Measurements from ENCODE around the gene RYR1. TPM values are rescaled to one million over a fixed set of nuclear protein-coding genes. Genes with fewer than 3 reads are reported as not detected.
"Not testable (repeated sequence)": the region's sequence is repeated elsewhere in the genome, so short reads cannot be mapped to it uniquely, and the experiment has no call there.

The RYR1 gene
- total RNA-seq, 1 experiment from 2014 or later: not detected

DNA sequence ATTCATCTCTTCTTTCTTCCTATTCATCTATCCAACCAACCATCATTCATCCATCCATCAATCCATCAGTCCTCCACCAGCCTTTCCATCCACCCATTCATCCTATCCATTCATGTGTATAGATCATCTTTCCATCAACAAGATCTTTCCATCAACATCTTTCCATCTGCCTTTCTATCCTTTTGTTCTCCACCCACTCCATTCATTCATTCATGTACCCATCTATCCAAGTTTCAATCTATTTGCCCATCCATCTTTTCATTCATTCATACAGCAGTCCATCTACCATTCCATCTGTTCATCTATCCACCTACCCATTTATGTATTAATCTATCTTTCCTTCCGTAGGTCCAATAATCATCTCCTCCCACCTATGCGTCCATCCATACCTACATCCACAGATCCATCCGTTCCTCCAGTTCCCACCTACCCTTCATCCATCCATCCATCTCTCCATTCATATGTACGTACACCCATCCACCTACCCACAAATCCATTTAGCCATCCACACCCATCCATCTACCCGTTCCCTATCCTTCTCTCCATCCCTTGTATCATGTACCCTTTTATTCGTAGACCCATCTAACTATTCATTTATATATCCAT is 53.3 kb downstream of the RYR1 start:
- H3K27me3 ChIP-seq (replicated peaks): peaks cover 1% of the 10 kb centered on the region; the same call in 1 of the 2 replicates
- no peaks in the 10 kb centered on the region for H3K36me3 ChIP-seq
- no peaks in the 10 kb centered on the region for H3K4me1 ChIP-seq (replicated peaks)
- H3K9me3 ChIP-seq (replicated peaks): no peaks in the 10 kb centered on the region; the same call in 1 of the 2 replicates
- DNase-seq (ENCODE audit: low read depth in 1 of 2, low spot score in 2 of 2): no peak
- no peak overlapping the region for H3K27ac ChIP-seq
- H3K4me3 ChIP-seq: no peak overlapping the region

DNA sequence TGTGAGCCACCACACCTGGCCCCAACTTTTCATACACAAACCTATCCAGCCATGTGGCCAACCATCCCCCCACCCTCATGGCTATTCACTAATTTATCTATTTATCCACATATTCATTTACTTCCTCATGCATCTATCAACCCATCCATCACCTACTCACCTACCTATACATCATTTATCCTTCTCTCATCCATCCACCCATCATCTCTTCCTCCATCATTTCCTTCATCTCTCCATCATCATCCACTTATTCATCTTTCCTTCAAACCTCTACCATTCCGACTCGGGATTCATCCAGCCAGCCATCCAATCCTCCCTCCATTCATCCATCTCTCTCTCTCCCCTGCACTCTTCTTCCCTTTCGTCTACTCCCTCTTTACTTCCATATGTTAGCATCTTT is 54.6 kb downstream of the RYR1 start:
- no peaks in the 10 kb centered on the region for H3K36me3 ChIP-seq
- H3K9me3 ChIP-seq (replicated peaks): no peaks in the 10 kb centered on the region; the same call in 1 of the 2 replicates
- peaks cover 3% of the 10 kb centered on the region; the same call in 1 of the 2 replicates for H3K27me3 ChIP-seq (replicated peaks)
- no peaks in the 10 kb centered on the region for H3K4me1 ChIP-seq (replicated peaks)
- no peak for DNase-seq (ENCODE audit: low read depth in 1 of 2, low spot score in 2 of 2)
- no peak overlapping the region for H3K4me3 ChIP-seq
- H3K27ac ChIP-seq: no peak overlapping the region

DNA sequence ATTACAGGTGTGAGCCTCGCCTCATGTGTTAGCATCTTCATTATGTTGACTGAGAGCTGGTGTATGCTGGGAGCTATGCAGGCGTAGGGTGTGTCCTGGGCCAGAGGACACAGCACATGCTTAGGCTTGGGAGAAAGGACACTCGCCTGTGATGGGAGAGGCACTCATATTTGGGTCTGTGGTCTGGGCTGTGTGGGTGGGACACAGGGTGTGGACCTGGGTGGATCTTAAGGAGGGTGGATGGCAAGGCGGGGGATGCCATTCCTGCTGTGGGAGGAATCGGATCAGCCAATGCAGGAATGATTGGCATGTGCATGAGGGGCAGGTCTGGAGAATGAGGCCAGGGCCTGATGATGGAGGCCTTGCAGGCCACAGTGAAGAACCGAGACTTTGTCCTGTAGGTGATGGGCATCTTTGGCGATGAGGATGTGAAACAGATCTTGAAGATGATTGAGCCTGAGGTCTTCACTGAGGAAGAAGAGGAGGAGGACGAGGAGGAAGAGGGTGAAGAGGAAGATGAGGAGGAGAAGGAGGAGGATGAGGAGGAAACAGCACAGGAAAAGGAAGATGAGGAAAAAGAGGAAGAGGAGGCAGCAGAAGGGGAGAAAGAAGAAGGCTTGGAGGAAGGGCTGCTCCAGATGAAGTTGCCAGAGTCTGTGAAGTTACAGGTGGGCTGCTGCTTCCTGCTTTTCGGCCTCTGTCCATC is 55.4 kb downstream of the RYR1 start:
- Histone ChIP-seq H3K4me1 (replicated peaks) (no peaks in the 10 kb centered on the region), H3K27ac (no peak overlapping the region), H3K27me3 (replicated peaks) (peaks cover 5% of the 10 kb centered on the region; the same call in 1 of the 2 replicates), H3K36me3 (no peaks in the 10 kb centered on the region), H3K9me3 (replicated peaks) (no peaks in the 10 kb centered on the region; the same call in 1 of the 2 replicates), H3K4me3 (no peak overlapping the region)
- DNase-seq (ENCODE audit: low read depth in 1 of 2, low spot score in 2 of 2): no peak

DNA sequence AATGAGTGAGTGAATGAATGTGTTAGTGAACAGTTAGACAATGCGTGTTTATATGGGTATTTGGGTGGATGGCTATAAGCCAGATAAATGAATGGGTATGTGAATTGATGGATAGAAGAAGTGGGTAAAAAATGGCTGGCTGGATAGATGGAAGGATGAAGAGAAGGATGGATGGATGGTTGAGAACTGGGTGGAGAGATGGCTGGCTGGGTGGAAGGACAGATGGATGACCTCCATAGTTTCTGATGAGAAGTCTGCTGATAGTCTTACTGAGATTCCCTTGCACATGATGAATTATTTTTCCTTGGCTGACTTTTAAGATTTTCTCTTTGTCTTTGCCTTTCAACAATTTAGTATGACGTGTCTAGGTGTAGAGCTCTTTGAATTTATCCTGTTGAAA is 57.4 kb downstream of the RYR1 start:
- no peak overlapping the region for H3K4me3 ChIP-seq
- no peaks in the 10 kb centered on the region for H3K4me1 ChIP-seq (replicated peaks)
- peaks cover 9% of the 10 kb centered on the region for H3K27me3 ChIP-seq (replicated peaks)
- H3K36me3 ChIP-seq: no peaks in the 10 kb centered on the region
- DNase-seq (ENCODE audit: low read depth in 1 of 2, low spot score in 2 of 2): no peak
- no peak overlapping the region for H3K27ac ChIP-seq
- H3K9me3 ChIP-seq (replicated peaks): no peaks in the 10 kb centered on the region; the same call in 1 of the 2 replicates

DNA sequence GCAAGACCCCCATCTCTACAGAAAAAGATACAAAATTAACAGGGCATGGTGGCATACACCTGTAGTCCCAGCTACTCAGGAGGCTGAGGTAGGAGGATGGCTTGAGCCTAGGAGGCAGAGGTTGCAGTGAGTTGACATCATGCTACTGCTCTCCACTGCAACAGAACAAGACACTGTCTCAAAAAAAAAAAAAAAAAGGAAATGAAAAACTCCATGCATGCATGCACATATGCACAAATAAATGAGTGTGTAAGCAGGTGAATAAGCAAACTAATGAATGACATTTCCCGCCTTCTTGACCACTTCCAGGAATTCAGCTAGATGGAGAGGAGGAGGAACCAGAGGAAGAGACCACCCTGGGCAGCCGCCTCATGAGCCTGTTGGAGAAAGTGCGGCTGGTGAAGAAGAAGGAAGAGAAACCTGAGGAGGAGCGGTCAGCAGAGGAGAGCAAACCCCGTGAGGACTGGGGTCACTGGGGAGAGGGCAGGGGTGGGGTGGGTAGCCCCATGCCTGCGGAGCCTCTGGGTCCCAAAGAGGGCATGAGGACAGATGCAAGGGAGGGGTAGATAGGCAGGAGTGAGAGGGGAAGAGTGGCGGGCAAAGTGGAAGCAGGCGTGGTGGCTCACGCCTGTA is 58.8 kb downstream of the RYR1 start:
- no peak overlapping the region for H3K4me3 ChIP-seq

DNA sequence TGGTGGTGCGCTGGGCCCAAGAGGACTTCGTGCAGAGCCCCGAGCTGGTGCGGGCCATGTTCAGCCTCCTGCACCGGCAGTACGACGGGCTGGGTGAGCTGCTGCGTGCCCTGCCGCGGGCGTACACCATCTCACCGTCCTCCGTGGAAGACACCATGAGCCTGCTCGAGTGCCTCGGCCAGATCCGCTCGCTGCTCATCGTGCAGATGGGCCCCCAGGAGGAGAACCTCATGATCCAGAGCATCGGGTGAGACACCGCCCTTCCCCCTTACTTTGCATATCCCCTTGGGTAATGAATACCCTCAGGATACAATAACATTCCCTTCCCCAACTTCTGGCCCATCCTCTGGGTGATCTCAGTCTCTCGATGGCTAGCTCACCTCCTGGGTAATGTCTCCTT is 60.9 kb downstream of the RYR1 start:
- no peak overlapping the region for H3K4me3 ChIP-seq
- H3K27ac ChIP-seq: no peak overlapping the region
- H3K27me3 ChIP-seq (replicated peaks): peaks cover 9% of the 10 kb centered on the region
- no peak for DNase-seq (ENCODE audit: low read depth in 1 of 2, low spot score in 2 of 2)
- no peaks in the 10 kb centered on the region; the same call in 1 of the 2 replicates for H3K9me3 ChIP-seq (replicated peaks)
- H3K4me1 ChIP-seq (replicated peaks): no peaks in the 10 kb centered on the region
- H3K36me3 ChIP-seq: no peaks in the 10 kb centered on the region

More for the DNA sequence above, 58.8 kb downstream of the RYR1 start:
- Histone ChIP-seq H3K27ac (no peak overlapping the region), H3K27me3 (replicated peaks) (peaks cover 9% of the 10 kb centered on the region), H3K36me3 (no peaks in the 10 kb centered on the region), H3K4me1 (replicated peaks) (no peaks in the 10 kb centered on the region), H3K9me3 (replicated peaks) (no peaks in the 10 kb centered on the region; the same call in 1 of the 2 replicates)
- no peak for DNase-seq (ENCODE audit: low read depth in 1 of 2, low spot score in 2 of 2)

DNA sequence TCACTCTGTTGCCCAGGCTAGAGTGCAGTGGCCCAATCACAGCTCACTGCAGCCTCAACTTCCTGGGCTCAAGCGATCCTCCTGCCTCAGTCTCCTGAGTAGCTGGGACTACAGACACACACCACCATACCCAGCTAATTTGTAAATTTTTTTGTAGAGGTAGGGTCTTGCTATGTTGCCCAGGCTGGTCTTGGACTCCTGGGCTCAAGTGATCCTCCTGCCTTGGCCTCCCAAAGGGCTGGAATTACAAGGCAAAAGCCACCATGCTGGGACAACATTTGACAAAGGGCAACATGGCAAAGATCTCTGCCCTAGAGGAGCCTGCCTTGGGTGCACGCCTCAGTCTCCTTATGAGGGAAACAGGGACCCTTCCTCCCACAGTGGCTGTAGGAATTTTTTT is 61.9 kb downstream of the RYR1 start:
- not testable (repeated sequence) for H3K36me3 ChIP-seq; H3K9me3 ChIP-seq (replicated peaks); H3K4me3 ChIP-seq

DNA sequence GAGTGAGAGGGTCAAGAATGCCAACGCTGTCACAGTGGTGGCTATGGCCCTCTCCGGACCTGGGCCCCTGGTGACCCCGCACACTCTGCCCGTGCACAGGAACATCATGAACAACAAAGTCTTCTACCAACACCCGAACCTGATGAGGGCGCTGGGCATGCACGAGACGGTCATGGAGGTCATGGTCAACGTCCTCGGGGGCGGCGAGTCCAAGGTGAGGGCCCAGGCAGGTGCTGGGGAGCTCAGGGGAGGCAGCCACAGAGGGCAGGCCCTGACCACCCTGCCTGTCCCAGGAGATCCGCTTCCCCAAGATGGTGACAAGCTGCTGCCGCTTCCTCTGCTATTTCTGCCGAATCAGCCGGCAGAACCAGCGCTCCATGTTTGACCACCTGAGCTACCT is 62.6 kb downstream of the RYR1 start:
- H3K4me3 ChIP-seq: no peak overlapping the region
- H3K4me1 ChIP-seq (replicated peaks): no peaks in the 10 kb centered on the region
- H3K27ac ChIP-seq: no peak overlapping the region
- no peak for DNase-seq (ENCODE audit: low read depth in 1 of 2, low spot score in 2 of 2)
- no peaks in the 10 kb centered on the region for H3K9me3 ChIP-seq (replicated peaks)
- H3K27me3 ChIP-seq (replicated peaks): peaks cover 9% of the 10 kb centered on the region
- H3K36me3 ChIP-seq: no peaks in the 10 kb centered on the region

More for the DNA sequence above, 61.9 kb downstream of the RYR1 start:
- H3K27ac ChIP-seq; H3K27me3 ChIP-seq (replicated peaks); DNase-seq (ENCODE audit: low read depth in 1 of 2, low spot score in 2 of 2); H3K4me1 ChIP-seq (replicated peaks): not testable (repeated sequence)

DNA sequence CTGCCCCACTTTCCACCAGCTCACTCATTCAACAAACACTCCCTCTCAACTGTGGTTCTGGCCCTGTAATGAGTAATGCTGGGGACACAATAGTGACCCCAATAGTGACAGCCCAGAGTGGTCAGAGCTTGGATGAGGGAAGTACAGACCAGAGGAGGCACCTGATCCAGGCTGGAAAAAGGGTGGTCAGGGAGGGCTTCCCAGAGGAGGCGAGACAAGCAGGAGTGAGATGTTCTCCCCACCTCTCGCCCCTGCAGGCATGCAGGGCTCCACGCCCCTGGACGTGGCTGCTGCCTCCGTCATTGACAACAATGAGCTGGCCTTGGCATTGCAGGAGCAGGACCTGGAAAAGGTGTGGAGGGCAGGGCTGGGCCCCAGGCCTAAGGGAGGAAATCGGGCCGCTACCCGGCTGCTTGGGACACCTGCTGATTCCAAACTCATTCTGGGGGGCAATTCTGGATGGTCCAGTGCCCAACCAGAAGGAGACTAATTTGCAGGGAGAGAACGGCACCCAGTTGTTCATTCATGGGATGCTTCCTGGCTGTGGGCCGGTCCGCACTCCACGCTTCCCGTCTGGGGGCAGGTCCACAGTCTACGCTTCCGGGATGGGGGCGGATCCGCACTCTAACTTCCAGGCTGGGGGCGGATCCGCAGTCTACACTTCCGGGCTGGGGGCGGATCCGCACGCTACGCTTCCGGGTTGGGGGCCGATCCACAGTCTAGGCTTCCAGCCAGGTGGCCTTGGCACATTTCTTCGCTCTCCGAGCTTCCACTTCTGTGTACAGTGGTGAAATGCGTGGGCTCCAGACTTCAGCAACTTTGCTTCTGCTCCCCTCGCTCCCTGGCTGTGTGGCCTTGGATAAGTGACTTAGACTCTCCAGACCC is 63.4 kb downstream of the RYR1 start:
- DNase-seq (ENCODE audit: low read depth in 1 of 2, low spot score in 2 of 2): no peak
- Histone ChIP-seq H3K27ac (no peak overlapping the region), H3K27me3 (replicated peaks) (peaks cover 8% of the 10 kb centered on the region), H3K36me3 (no peaks in the 10 kb centered on the region), H3K9me3 (replicated peaks) (no peaks in the 10 kb centered on the region), H3K4me1 (replicated peaks) (no peaks in the 10 kb centered on the region), H3K4me3 (no peak overlapping the region)

DNA sequence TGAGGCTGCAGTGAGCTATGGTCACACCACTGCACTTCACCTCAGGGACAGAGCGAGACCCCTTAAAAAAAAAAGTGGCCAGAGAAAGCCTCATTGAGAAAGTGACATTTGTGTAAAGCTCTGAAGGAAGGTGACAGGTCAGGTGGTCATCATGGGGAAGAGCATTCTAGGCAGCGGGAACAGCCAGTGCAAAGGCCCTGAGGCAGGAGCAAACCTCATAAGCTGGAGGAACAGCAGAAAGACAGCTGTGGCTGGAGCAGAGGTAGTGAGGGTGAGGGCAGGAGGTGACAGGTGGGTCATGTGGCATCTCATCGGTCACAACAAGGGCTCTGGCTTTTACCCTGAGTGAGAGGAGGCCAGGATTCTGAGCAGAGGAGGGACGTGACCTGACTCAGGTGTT is 64.4 kb downstream of the RYR1 start:
- Histone ChIP-seq H3K9me3 (replicated peaks) (no peaks in the 10 kb centered on the region), H3K36me3 (no peaks in the 10 kb centered on the region), H3K4me3 (no peak overlapping the region), H3K27me3 (replicated peaks) (peaks cover 6% of the 10 kb centered on the region), H3K27ac (no peak overlapping the region), H3K4me1 (replicated peaks) (no peaks in the 10 kb centered on the region)
- DNase-seq (ENCODE audit: low read depth in 1 of 2, low spot score in 2 of 2): no peak

DNA sequence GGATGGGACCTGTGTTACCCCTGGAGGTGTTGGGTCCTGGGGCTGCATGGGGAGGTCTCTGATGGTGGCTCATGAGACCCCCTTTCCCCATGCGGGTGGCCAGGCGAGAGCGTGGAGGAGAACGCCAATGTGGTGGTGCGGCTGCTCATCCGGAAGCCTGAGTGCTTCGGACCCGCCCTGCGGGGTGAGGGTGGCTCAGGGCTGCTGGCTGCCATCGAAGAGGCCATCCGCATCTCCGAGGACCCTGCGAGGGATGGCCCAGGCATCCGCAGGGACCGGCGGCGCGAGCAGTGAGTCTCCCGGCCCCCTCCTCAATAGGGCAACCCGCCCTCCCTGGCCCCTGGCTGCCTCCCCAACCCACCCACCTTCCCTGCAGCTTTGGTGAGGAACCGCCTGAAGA is 66.0 kb downstream of the RYR1 start:
- Histone ChIP-seq H3K27ac (no peak overlapping the region), H3K4me1 (replicated peaks) (no peaks in the 10 kb centered on the region), H3K9me3 (replicated peaks) (no peaks in the 10 kb centered on the region), H3K4me3 (no peak overlapping the region), H3K27me3 (replicated peaks) (peaks cover 4% of the 10 kb centered on the region), H3K36me3 (no peaks in the 10 kb centered on the region)
- no peak for DNase-seq (ENCODE audit: low read depth in 1 of 2, low spot score in 2 of 2)

DNA sequence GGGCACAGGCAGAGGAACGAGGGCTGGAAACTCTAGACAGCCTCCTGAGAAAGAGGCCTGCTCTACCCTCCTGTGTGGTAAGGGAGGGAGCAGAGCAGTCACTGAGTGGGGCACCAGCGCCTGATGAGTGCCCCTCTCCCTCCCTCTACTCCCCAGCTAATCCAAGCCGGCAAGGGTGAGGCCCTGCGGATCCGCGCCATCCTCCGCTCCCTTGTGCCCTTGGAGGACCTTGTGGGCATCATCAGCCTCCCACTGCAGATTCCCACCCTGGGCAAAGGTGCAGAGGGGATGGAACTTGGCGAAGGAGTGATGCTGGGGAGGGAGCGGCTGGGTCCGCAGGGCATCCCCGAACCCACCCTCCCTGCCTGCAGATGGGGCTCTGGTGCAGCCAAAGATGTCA is 67.0 kb downstream of the RYR1 start:
- DNase-seq (ENCODE audit: low read depth in 1 of 2, low spot score in 2 of 2): no peak
- Histone ChIP-seq H3K4me1 (replicated peaks) (no peaks in the 10 kb centered on the region), H3K4me3 (no peak overlapping the region), H3K27ac (no peak overlapping the region), H3K36me3 (no peaks in the 10 kb centered on the region), H3K27me3 (replicated peaks) (peaks cover 4% of the 10 kb centered on the region; the same call in 1 of the 2 replicates), H3K9me3 (replicated peaks) (no peaks in the 10 kb centered on the region)

DNA sequence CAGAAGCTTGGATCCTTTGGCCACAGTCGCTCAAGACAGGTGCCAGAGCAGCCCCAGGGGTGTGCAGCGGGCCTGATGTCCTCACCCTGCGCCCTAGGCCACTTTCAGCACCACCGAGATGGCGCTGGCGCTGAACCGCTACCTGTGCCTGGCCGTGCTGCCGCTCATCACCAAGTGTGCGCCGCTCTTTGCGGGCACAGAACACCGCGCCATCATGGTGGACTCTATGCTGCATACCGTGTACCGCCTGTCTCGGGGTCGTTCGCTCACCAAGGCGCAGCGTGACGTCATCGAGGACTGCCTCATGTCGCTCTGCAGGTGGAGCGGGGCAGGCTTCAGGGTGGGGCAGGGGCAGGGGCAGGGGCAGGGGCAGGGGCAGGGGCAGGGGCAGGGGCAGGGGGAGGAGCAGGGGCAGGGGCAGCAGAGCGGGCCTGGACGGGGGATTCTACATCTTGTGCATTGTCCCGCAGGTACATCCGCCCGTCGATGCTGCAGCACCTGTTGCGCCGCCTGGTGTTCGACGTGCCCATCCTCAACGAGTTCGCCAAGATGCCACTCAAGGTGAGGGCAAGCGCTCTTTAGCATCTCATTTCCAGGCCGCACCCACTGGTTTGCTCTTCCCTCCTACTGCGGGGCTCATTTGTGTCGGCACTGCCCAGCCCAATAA is 69.1 kb downstream of the RYR1 start:
- DNase-seq (ENCODE audit: low read depth in 1 of 2, low spot score in 2 of 2): no peak
- no peaks in the 10 kb centered on the region for H3K36me3 ChIP-seq
- H3K27me3 ChIP-seq (replicated peaks): peaks cover 4% of the 10 kb centered on the region; the same call in 1 of the 2 replicates
- H3K9me3 ChIP-seq (replicated peaks): no peaks in the 10 kb centered on the region
- no peaks in the 10 kb centered on the region for H3K4me1 ChIP-seq (replicated peaks)
- H3K4me3 ChIP-seq: no peak overlapping the region
- H3K27ac ChIP-seq: no peak overlapping the region
